Psoas muscle (tissue), 8 donors: ENCODE results near the gene MYDGF. TPM values are rescaled to one million over a fixed set of nuclear protein-coding genes. Genes with fewer than 3 reads are reported as not detected.
A peak's percentile ranks its signal among the peaks of the same experiment; 100 is the strongest.

ENCODE experiments used
- ATAC-seq, 4 donors: fragments of 200-7000 bp; cut with Tn5 transposase; one replicate each; pipeline ENCODE4 v1.9.1; 2020; ENCODE audit warnings: moderate library complexity in 3 of 4, mild to moderate bottlenecking in 2 of 4
- DNase-seq, 2 donors: peaks; one replicate each; pipeline ENCODE4 v3.0.0-alpha.2; 2020
- H3K27ac ChIP-seq: fragments of 200-600 bp; one replicate; pipeline ENCODE4 v1.8.0; 2022
- H3K27me3 ChIP-seq, 3 donors: fragments of 200-600 bp in 1 of 3; one replicate each; pipeline versions ENCODE4 v1.6.1 to v1.8.0; 2013 to 2022; ENCODE audit warnings: low read length in 2 of 3, mild to moderate bottlenecking in 2 of 3, moderate library complexity in 1 of 3; ENCODE audit not compliant: insufficient read depth in 3 of 3
- H3K36me3 ChIP-seq, 2 donors: fragments of 200-600 bp in 1 of 2; one replicate each; pipeline versions ENCODE4 v1.6.1 to v1.8.0; 2013 to 2022; ENCODE audit warnings: low read depth in 1 of 2, mild to moderate bottlenecking in 1 of 2, moderate library complexity in 1 of 2; ENCODE audit not compliant: insufficient read depth in 1 of 2
- H3K4me1 ChIP-seq: fragments of 200-600 bp; one replicate; pipeline ENCODE4 v1.8.0; 2022
- H3K4me3 ChIP-seq: fragments of 200-600 bp; one replicate; pipeline ENCODE4 v1.8.0; 2022; ENCODE audit warnings: mild to moderate bottlenecking
- H3K9me3 ChIP-seq: fragments of 200-600 bp; one replicate; pipeline ENCODE4 v1.8.0; 2022
- WGBS, 3 donors: extraction: QIAGEN DNeasy Blood & Tissue Kit; methylation state at CpG; one replicate each; pipeline versions ENCODE4 v1.1.6 to v1.1.7; 2013; 5-methylcytosine and 5-hydroxymethylcytosine counted together
- intact Hi-C, 2 donors: fragments of 100-400 bp; cut with DNase I; formaldehyde crosslinking; loops; one replicate each; pipeline versions ENCODE4 v1.11.0 to v1.14.2; 2022
- polyA plus RNA-seq, 3 donors: library from polyadenylated mRNA; stranded (reverse); fragments of 200-250 nt; gene quantifications; one replicate each; pipeline ENCODE4 v1.2.3, GENCODE V29; 2013
- total RNA-seq, 4 donors: library from RNA; stranded (reverse); fragmentation: NEBNext Ultra II Directional in 2 of 4; extraction: Animal tissue kit (Norgen Biotek cat#: 25700) in 2 of 4; gene quantifications; one replicate each; pipeline versions ENCODE4 v1.2.1 to v1.2.4, GENCODE V29; 2021 to 2023
- TF ChIP-seq, protein P1 (sequence below): fragments of 200-600 bp; IDR thresholded peaks from one replicate; pipeline ENCODE4 v1.8.0; 2022; ENCODE audit warnings: antibody characterized with exemption
- donor health status: healthy with polysubstance abuse.
- donor health status: DM: no; HTN: no; CAD: no; lungs with moderate emphysema.
- donor health status: Bipolar disorder and iron deficiency.
- donor health status: healthy.
- donor health status: DM: yes; HTN: yes; CAD: no.
- donor health status: DM: no; HTN: no; CAD: no.
- donor health status: DM: no; HTN: no; CAD: no.
- donor health status: DM: yes; HTN: yes; CAD: no.

Gene MYDGF
- total and polyA plus RNA-seq, 7 donors = 11.4 to 164 (median 23.9) TPM

DNA sequence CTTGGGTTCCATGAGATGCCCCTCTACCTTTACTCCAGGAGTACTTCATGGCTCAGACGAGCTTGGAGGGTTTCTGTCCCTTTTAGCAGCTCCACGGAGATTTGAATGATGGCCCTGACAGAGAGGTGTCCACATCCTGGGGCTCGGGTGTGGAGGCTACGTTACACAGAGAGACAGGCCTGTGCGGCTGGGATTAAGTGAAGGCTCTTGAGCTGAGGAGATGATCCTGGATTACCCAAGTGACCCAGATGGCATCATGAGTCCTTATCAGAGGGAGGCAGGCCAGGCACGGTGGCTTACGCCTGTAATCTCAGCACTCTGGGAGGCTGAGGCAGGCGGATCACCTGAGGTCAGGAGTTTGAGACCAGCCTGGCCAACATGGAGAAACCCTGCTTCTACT, 41.1 kb upstream of the MYDGF start:
- Histone ChIP-seq H3K9me3 (no peaks in the 10 kb centered on the region), H3K27ac (peak overlapping the region; percentile 99), H3K36me3 (peaks cover 0 to 40% of the 10 kb centered on the region in 2 donors), H3K4me3 (no peak overlapping the region), H3K4me1 (peaks cover 81% of the 10 kb centered on the region), H3K27me3 (no peaks in the 10 kb centered on the region)
- ATAC-seq (no peak), DNase-seq (no peak)
- intact Hi-C loops = loop anchor here (5.0 kb wide), 2 partner anchors 34 to 134 kb away; no protein-coding TSS in a partner anchor
- 83 to 90% (median 88%) methylated on average over 8 of the region's 8 CpGs for WGBS, 3 donors
- TF ChIP-seq, protein P1, sequence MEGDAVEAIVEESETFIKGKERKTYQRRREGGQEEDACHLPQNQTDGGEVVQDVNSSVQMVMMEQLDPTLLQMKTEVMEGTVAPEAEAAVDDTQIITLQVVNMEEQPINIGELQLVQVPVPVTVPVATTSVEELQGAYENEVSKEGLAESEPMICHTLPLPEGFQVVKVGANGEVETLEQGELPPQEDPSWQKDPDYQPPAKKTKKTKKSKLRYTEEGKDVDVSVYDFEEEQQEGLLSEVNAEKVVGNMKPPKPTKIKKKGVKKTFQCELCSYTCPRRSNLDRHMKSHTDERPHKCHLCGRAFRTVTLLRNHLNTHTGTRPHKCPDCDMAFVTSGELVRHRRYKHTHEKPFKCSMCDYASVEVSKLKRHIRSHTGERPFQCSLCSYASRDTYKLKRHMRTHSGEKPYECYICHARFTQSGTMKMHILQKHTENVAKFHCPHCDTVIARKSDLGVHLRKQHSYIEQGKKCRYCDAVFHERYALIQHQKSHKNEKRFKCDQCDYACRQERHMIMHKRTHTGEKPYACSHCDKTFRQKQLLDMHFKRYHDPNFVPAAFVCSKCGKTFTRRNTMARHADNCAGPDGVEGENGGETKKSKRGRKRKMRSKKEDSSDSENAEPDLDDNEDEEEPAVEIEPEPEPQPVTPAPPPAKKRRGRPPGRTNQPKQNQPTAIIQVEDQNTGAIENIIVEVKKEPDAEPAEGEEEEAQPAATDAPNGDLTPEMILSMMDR = no peak

DNA sequence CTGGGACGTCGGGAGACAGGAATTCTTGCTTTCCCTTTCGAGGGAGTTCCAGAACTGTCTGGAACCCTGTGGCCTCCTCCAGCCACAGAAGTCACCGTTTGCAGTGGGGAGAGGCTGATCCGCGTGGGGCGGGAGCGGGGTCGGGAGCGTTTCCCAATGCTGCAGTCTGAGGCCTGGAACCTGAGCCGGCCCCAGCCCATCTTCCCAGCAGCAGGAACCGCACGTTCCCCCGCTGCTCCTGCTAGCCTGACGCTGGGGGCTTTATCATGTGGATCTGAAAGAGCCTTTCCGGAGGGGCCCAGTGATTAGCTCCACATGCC, 40.1 kb upstream of the MYDGF start:
- ATAC-seq (peak in 1 of 4 donors; percentile 0), DNase-seq (no peak)
- intact Hi-C loops = loop anchor here (5.0 kb wide), 2 partner anchors 33 to 133 kb away; no protein-coding TSS in a partner anchor
- peaks cover 0 to 34% of the 10 kb centered on the region in 2 donors for H3K36me3 ChIP-seq
- no peaks in the 10 kb centered on the region for H3K27me3 ChIP-seq
- H3K4me1 ChIP-seq = peaks cover 90% of the 10 kb centered on the region
- no peak overlapping the region for H3K4me3 ChIP-seq
- no peaks in the 10 kb centered on the region for H3K9me3 ChIP-seq
- peak overlapping the region; percentile 99 for H3K27ac ChIP-seq
- TF ChIP-seq, protein P1 = no peak
- WGBS, 3 donors = 37 to 71% (median 43%) methylated on average over 16 of the region's 16 CpGs

DNA sequence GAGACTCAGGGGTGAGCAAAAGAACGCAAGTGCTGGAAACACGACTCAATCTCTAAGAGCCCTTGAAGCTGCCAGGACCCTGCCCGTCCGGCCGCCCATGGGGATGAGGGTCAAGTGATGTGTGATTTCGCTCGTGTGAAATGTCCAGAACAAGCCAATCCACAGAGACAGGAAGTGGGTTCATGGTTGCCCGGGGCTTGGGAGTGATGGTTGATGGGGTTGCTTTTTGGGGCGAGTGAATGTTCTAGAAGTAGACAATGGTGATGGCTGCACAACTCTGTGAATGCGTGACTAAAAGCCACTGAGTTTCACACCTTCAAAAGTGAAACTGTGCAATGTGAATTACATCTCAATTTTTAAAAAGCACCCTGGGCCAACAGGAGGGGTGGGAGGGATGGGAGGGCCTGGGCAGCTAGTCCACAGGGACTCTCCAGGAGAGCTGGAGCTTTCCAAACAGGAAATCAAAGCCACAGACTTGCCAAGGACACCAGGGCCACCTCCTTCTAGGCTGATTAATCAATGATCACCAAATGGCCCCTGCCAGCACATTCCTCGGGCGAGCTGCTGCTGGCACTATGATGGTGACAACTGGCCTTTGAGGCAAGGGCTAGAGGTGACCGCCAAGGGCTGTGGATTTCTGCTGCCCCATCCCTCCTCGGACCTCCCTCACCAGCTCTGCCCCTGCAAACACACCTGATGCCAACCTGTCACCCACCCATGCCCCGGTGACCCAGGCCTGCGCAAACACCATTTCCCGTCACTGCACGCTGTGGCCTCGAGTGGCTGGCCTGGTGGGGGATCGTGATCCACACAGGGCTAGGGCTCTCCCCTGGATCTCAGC, 39.5 kb upstream of the MYDGF start:
- Histone ChIP-seq H3K9me3 (no peaks in the 10 kb centered on the region), H3K27me3 (no peaks in the 10 kb centered on the region), H3K4me1 (peaks cover 94% of the 10 kb centered on the region), H3K4me3 (no peak overlapping the region), H3K27ac (peak overlapping the region; percentile 99), H3K36me3 (peaks cover 0 to 37% of the 10 kb centered on the region in 2 donors)
- ATAC-seq (peak; percentile 20 to 49 (median 26)), DNase-seq (peak; percentile 71 to 82)
- TF ChIP-seq, protein P1 = no peak
- 35 to 56% (median 38%) methylated on average over 20 of the region's 20 CpGs for WGBS, 3 donors
- intact Hi-C loops = loop anchor here (5.0 kb wide), 2 partner anchors 32 to 132 kb away; no protein-coding TSS in a partner anchor

DNA sequence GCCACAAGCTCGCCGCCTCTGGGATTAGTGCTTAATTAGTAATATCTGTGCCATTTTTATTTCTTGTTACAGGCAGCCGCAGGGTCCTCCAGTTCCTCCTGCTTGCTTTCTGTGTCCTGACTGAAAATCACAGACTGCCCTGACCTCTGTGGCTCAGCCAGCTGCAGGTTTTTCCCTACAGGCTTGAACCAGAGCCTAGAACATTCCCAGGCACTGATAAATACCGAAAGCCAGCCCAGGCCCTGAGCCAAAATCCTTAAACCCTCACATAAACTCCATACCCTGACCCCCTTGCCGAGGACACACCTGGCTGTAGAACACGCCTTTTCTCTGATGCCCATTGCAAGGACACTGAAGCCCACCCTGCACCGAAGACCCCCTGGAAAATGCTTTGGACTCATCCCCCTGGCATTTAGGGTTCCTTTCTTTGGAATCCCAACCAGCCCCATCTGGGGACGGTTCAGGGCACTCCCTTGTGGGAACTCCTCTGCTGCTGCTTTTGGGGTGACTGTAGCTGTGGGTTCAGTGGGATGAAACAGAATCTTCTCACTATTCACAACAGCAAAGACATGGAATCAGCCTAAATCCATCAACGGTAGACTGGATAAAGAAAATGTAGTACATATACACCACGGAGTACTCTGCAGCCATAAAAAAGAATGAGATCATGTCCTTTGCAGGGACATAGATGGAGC, 38.0 kb upstream of the MYDGF start:
- H3K4me3 ChIP-seq = no peak overlapping the region
- TF ChIP-seq, protein P1 = no peak
- no peaks in the 10 kb centered on the region for H3K9me3 ChIP-seq
- H3K27me3 ChIP-seq = no peaks in the 10 kb centered on the region
- H3K27ac ChIP-seq = peak overlapping the region; percentile 99
- DNase-seq = peak; percentile 66 to 80
- H3K36me3 ChIP-seq = peaks cover 4 to 41% of the 10 kb centered on the region in 2 donors
- H3K4me1 ChIP-seq = peaks cover 89% of the 10 kb centered on the region
- intact Hi-C loops = no loop called here
- WGBS, 3 donors = 28 to 55% (median 31%) methylated on average over 10 of the region's 10 CpGs
- peak; percentile 32 to 62 (median 50) for ATAC-seq
